Naive B cell (primary cell): ENCODE results near the gene NUP160. TPM values are rescaled to one million over a fixed set of nuclear protein-coding genes. Genes with fewer than 3 reads are reported as not detected.
"Not testable (repeated sequence)": the region's sequence is repeated elsewhere in the genome, so short reads cannot be mapped to it uniquely, and the experiment has no call there.

Source experiments
- ATAC-seq, 2 donors: fragments of 150-1000 bp; cut with Tn5 transposase; 2 replicates each; pipeline ENCODE4 v1.10.0; 2021; ENCODE audit warnings: low read depth in 2 of 2, mild to moderate bottlenecking in 2 of 2, moderate library complexity in 2 of 2
- DNase-seq: peaks from one replicate; pipeline ENCODE4 v3.0.0; 2022
- H3K27ac Mint-ChIP-seq, 6 donors: one replicate each; pipeline ENCODE4 v1.8.0; 2020 to 2022; ENCODE audit warnings: mild to moderate bottlenecking in 6 of 6, mixed read lengths in 6 of 6, moderate library complexity in 5 of 6, inconsistent platforms in 2 of 6
- H3K27me3 Mint-ChIP-seq, 3 donors: one replicate each; pipeline ENCODE4 v1.8.0; 2021 to 2022; ENCODE audit warnings: mixed read lengths in 3 of 3, mild to moderate bottlenecking in 1 of 3
- H3K36me3 Mint-ChIP-seq, 2 donors: one replicate each; pipeline ENCODE4 v1.8.0; 2020 to 2022; ENCODE audit warnings: mixed read lengths in 2 of 2, inconsistent platforms in 1 of 2, mild to moderate bottlenecking in 1 of 2
- H3K4me1 Mint-ChIP-seq, 3 donors: one replicate each; pipeline ENCODE4 v1.8.0; 2020 to 2022; ENCODE audit warnings: mixed read lengths in 3 of 3, inconsistent platforms in 1 of 3, mild to moderate bottlenecking in 1 of 3, moderate library complexity in 1 of 3
- H3K4me3 Mint-ChIP-seq, 8 donors: one replicate each; pipeline ENCODE4 v1.8.0; 2020 to 2022; ENCODE audit warnings: mild to moderate bottlenecking in 8 of 8, mixed read lengths in 8 of 8, moderate library complexity in 8 of 8, inconsistent platforms in 2 of 8
- H3K9me3 Mint-ChIP-seq, 7 donors: one replicate each; pipeline ENCODE4 v1.8.0; 2020 to 2022; ENCODE audit warnings: mixed read lengths in 7 of 7, mild to moderate bottlenecking in 5 of 7, inconsistent platforms in 2 of 7, moderate library complexity in 1 of 7
- polyA plus RNA-seq, 6 donors: library from polyadenylated mRNA; unstranded; fragments of 300-500 nt; fragmentation: Illumina TruSeq; gene quantifications; one replicate each; pipeline ENCODE4 v1.2.3, GENCODE V29; 2021; ENCODE audit warnings: low read depth in 6 of 6

NUP160 gene
- polyA plus RNA-seq, 6 donors from 2014 or later: 25.7 to 57.4 (median 38.5) TPM

GRCh38 chr11:47857485-47857884 lies 9.3 kb upstream of the NUP160 start:
- ATAC-seq: peak; percentile 47 to 53
- Mint-ChIP-seq H3K27me3 (no peaks in the 10 kb centered on the region), H3K27ac (peak overlapping the region; percentile 86 to 97 (median 94)), H3K4me1 (peaks cover 37 to 87% (median 60%) of the 10 kb centered on the region in 3 donors), H3K9me3 (no peaks in the 10 kb centered on the region), H3K36me3 (no peaks in the 10 kb centered on the region), H3K4me3 (peak overlapping the region; percentile 6 to 85 (median 66))
- no peak for DNase-seq

- Mint-ChIP-seq H3K36me3 (no peaks in the 10 kb centered on the region), H3K27me3 (no peaks in the 10 kb centered on the region), H3K9me3 (no peaks in the 10 kb centered on the region), H3K4me1 (peaks cover 42 to 87% (median 61%) of the 10 kb centered on the region in 3 donors), H3K27ac (peak overlapping the region in 4 of 6 donors; percentile 86 to 97 (median 92)), H3K4me3 (peak overlapping the region in 6 of 8 donors; percentile 38 to 70 (median 60))
- DNase-seq (no peak), ATAC-seq (no peak)
These were observed 8.0 kb upstream of the NUP160 start for GRCh38 chr11:47856186-47856585.

GRCh38 chr11:47854667-47855066 lies 6.5 kb upstream of the NUP160 start:
- Mint-ChIP-seq H3K9me3 (no peaks in the 10 kb centered on the region), H3K4me3 (peak overlapping the region; percentile 35 to 86 (median 63)), H3K27ac (peak overlapping the region; percentile 89 to 98 (median 96)), H3K27me3 (no peaks in the 10 kb centered on the region), H3K36me3 (no peaks in the 10 kb centered on the region), H3K4me1 (peaks cover 50 to 91% (median 62%) of the 10 kb centered on the region in 3 donors)
- peak; percentile 50 to 51 for ATAC-seq
- peak; percentile 73 for DNase-seq

GRCh38 chr11:47852053-47852452 lies 3.9 kb upstream of the NUP160 start:
- H3K9me3 Mint-ChIP-seq: no peaks in the 10 kb centered on the region
- no peaks in the 10 kb centered on the region for H3K36me3 Mint-ChIP-seq
- H3K27me3 Mint-ChIP-seq: no peaks in the 10 kb centered on the region
- ATAC-seq (no peak), DNase-seq (no peak)
- peaks cover 53 to 89% (median 54%) of the 10 kb centered on the region in 3 donors for H3K4me1 Mint-ChIP-seq
- H3K27ac Mint-ChIP-seq: peak overlapping the region; percentile 83 to 97 (median 90)
- H3K4me3 Mint-ChIP-seq: peak overlapping the region in 6 of 8 donors; percentile 5 to 70 (median 61)

- Mint-ChIP-seq H3K4me1 (peaks cover 52 to 89% (median 64%) of the 10 kb centered on the region in 3 donors), H3K9me3 (no peaks in the 10 kb centered on the region), H3K36me3 (no peaks in the 10 kb centered on the region), H3K4me3 (peak overlapping the region; percentile 13 to 98 (median 82)), H3K27me3 (no peaks in the 10 kb centered on the region), H3K27ac (peak overlapping the region; percentile 15 to 99 (median 94))
- peak; percentile 67 for DNase-seq
- peak; percentile 32 to 43 for ATAC-seq
These were observed 2.2 kb upstream of the NUP160 start for GRCh38 chr11:47850337-47850736.

- Mint-ChIP-seq H3K4me3 (peak overlapping the region; percentile 94 to 99 (median 97)), H3K27me3 (no peaks in the 10 kb centered on the region), H3K36me3 (no peaks in the 10 kb centered on the region), H3K9me3 (no peaks in the 10 kb centered on the region), H3K4me1 (peaks cover 46 to 76% (median 54%) of the 10 kb centered on the region in 3 donors), H3K27ac (peak overlapping the region; percentile 97 to 100 (median 99))
- DNase-seq (no peak), ATAC-seq (peak; percentile 8 to 11)
These were observed 578 bp upstream of the NUP160 start for GRCh38 chr11:47848700-47849155.

GRCh38 chr11:47847537-47847891 lies 636 bp downstream of the NUP160 start:
- DNase-seq (no peak), ATAC-seq (no peak)
- Mint-ChIP-seq H3K9me3 (no peaks in the 10 kb centered on the region), H3K27ac (peak overlapping the region; percentile 97 to 100 (median 99)), H3K4me1 (peaks cover 45 to 69% (median 52%) of the 10 kb centered on the region in 3 donors), H3K27me3 (no peaks in the 10 kb centered on the region), H3K4me3 (peak overlapping the region; percentile 94 to 99 (median 97)), H3K36me3 (no peaks in the 10 kb centered on the region)

- Mint-ChIP-seq H3K4me3 (peak overlapping the region; percentile 47 to 99 (median 96)), H3K4me1 (peaks cover 40 to 63% (median 46%) of the 10 kb centered on the region in 3 donors), H3K27ac (peak overlapping the region in 5 of 6 donors; percentile 14 to 97 (median 75)), H3K9me3 (no peaks in the 10 kb centered on the region), H3K36me3 (no peaks in the 10 kb centered on the region), H3K27me3 (no peaks in the 10 kb centered on the region)
- ATAC-seq (no peak), DNase-seq (no peak)
These were observed 1.2 kb downstream of the NUP160 start for GRCh38 chr11:47846998-47847397.

GRCh38 chr11:47843361-47844055 lies 4.6 kb downstream of the NUP160 start:
- H3K36me3 Mint-ChIP-seq: no peaks in the 10 kb centered on the region
- peaks cover 16 to 37% (median 17%) of the 10 kb centered on the region in 3 donors for H3K4me1 Mint-ChIP-seq
- no peak overlapping the region for H3K4me3 Mint-ChIP-seq
- no peaks in the 10 kb centered on the region for H3K27me3 Mint-ChIP-seq
- no peak overlapping the region for H3K27ac Mint-ChIP-seq
- ATAC-seq (no peak), DNase-seq (no peak)
- no peaks in the 10 kb centered on the region for H3K9me3 Mint-ChIP-seq

GRCh38 chr11:47842749-47843148 lies 5.4 kb downstream of the NUP160 start:
- Mint-ChIP-seq H3K9me3 (no peaks in the 10 kb centered on the region), H3K36me3 (peaks cover 5 to 6% of the 10 kb centered on the region in 2 donors), H3K4me3 (no peak overlapping the region), H3K4me1 (peaks cover 17 to 38% (median 22%) of the 10 kb centered on the region in 3 donors), H3K27ac (no peak overlapping the region), H3K27me3 (no peaks in the 10 kb centered on the region)
- DNase-seq: no peak
- no peak for ATAC-seq

- Mint-ChIP-seq H3K9me3 (no peaks in the 10 kb centered on the region), H3K4me1 (peaks cover 13 to 20% (median 13%) of the 10 kb centered on the region in 3 donors), H3K36me3 (peaks cover 26 to 30% of the 10 kb centered on the region in 2 donors), H3K27me3 (no peaks in the 10 kb centered on the region), H3K4me3 (no peak overlapping the region), H3K27ac (peak overlapping the region in 4 of 6 donors; percentile 49 to 89 (median 72))
- no peak for ATAC-seq
- DNase-seq: no peak
These were observed 10.2 kb downstream of the NUP160 start for GRCh38 chr11:47837929-47838328.

- peak overlapping the region in 3 of 6 donors; percentile 58 to 85 (median 72) for H3K27ac Mint-ChIP-seq
- H3K4me3 Mint-ChIP-seq: no peak overlapping the region
- H3K9me3 Mint-ChIP-seq: no peaks in the 10 kb centered on the region
- peaks cover 13 to 21% (median 19%) of the 10 kb centered on the region in 3 donors for H3K4me1 Mint-ChIP-seq
- DNase-seq: no peak
- no peak for ATAC-seq
- no peaks in the 10 kb centered on the region for H3K27me3 Mint-ChIP-seq
- peaks cover 32 to 36% of the 10 kb centered on the region in 2 donors for H3K36me3 Mint-ChIP-seq
These were observed 10.9 kb downstream of the NUP160 start for GRCh38 chr11:47837292-47837691.

- not testable (repeated sequence) for H3K4me3 Mint-ChIP-seq, DNase-seq
- H3K27ac Mint-ChIP-seq: peak overlapping the region in 3 of 6 donors; percentile 23 to 74 (median 54)
These were observed 18.1 kb downstream of the NUP160 start for GRCh38 chr11:47830013-47830412.

GRCh38 chr11:47828284-47828683 lies 19.9 kb downstream of the NUP160 start:
- peaks cover 26 to 30% of the 10 kb centered on the region in 2 donors for H3K36me3 Mint-ChIP-seq
- peak overlapping the region in 4 of 6 donors; percentile 38 to 84 (median 70) for H3K27ac Mint-ChIP-seq
- H3K9me3 Mint-ChIP-seq: peaks cover 0 to under 1% (median 0%) of the 10 kb centered on the region in 7 donors
- no peak for DNase-seq
- H3K4me3 Mint-ChIP-seq: peak overlapping the region in 1 of 8 donors; percentile 37
- peaks cover 34 to 52% (median 42%) of the 10 kb centered on the region in 3 donors for H3K4me1 Mint-ChIP-seq
- no peaks in the 10 kb centered on the region for H3K27me3 Mint-ChIP-seq
- ATAC-seq: no peak

More at GRCh38 chr11:47830013-47830412, 18.1 kb downstream of the NUP160 start:
- Mint-ChIP-seq H3K36me3 (peaks cover 37 to 38% of the 10 kb centered on the region in 2 donors), H3K4me1 (peaks cover 36 to 46% (median 43%) of the 10 kb centered on the region in 3 donors)
- H3K9me3 Mint-ChIP-seq, H3K27me3 Mint-ChIP-seq, ATAC-seq: not testable (repeated sequence)
